Endothelial cell (in vitro differentiated cells): ENCODE measurements around the gene PRKCA. TPM values are rescaled to one million over a fixed set of nuclear protein-coding genes. Genes with fewer than 3 reads are reported as not detected.

Experiments used
- DNase-seq: peaks from one replicate; pipeline ENCODE4 v3.0.0; 2021; ENCODE audit warnings: low spot score
- H3K27ac Mint-ChIP-seq: one replicate; pipeline ENCODE4 v1.8.0; 2021; ENCODE audit warnings: mixed read lengths, inconsistent platforms; ENCODE audit not compliant: unreplicated experiment
- H3K27me3 Mint-ChIP-seq: one replicate; pipeline ENCODE4 v1.8.0; 2021; ENCODE audit warnings: mild to moderate bottlenecking, moderate library complexity, mixed read lengths, inconsistent platforms; ENCODE audit not compliant: unreplicated experiment
- H3K36me3 Mint-ChIP-seq: one replicate; pipeline ENCODE4 v1.8.0; 2021; ENCODE audit warnings: mild to moderate bottlenecking, low read depth, mixed read lengths, inconsistent platforms; ENCODE audit not compliant: unreplicated experiment
- H3K4me1 Mint-ChIP-seq: one replicate; pipeline ENCODE4 v1.8.0; 2021; ENCODE audit warnings: mild to moderate bottlenecking, mixed read lengths, inconsistent platforms; ENCODE audit not compliant: unreplicated experiment
- H3K4me3 Mint-ChIP-seq: one replicate; pipeline ENCODE4 v1.8.0; 2021; ENCODE audit warnings: mild to moderate bottlenecking, mixed read lengths, inconsistent platforms; ENCODE audit not compliant: unreplicated experiment
- H3K9me3 Mint-ChIP-seq: one replicate; pipeline ENCODE4 v1.8.0; 2021; ENCODE audit warnings: mixed read lengths, inconsistent platforms; ENCODE audit not compliant: unreplicated experiment
- total RNA-seq: library from RNA; stranded (reverse); fragmentation: NEBNext Ultra II Directional; extraction: Animal tissue kit (Norgen Biotek cat#: 25700); gene quantifications from one replicate; pipeline ENCODE4 v1.2.1, GENCODE V29; 2021; ENCODE audit not compliant: unreplicated experiment
- TF ChIP-seq, protein P1 (sequence below): fragments of 200-600 bp; sonication (generic); IDR thresholded peaks from one replicate; pipeline ENCODE4 v1.5.0; 2021; ENCODE audit warnings: antibody characterized with exemption; ENCODE audit not compliant: unreplicated experiment

The PRKCA gene
- total RNA-seq, 1 donor from 2014 or later: 2.1 TPM

DNA sequence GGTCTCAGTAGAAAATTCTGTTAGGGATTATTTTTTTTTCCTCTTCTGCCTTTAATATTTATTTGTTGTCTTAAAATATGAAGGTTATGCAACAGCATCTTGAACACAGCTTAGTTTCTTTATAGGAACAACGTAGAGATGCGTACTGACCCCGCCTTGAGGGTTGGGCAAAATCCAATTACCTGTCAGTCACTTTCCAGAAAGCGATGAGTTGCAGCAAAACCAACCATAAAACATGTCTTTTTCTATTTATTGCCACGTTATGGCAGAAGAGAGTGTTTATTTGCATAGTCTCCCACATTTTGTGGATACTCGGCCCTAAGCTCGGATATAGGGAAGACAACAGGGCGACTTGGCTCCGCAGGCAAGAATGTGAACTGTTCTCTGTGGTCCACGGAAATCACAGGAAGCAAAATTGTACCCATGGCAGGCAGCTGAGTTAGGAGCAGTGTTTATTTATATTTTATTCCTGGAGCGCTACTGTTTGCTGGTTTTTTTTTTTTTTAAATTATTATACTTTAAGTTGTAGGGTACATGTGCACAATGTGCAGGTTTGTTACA lies 488.2 kb downstream of the PRKCA start:
- no peak overlapping the region for H3K4me3 Mint-ChIP-seq
- no peak overlapping the region for H3K27ac Mint-ChIP-seq
- DNase-seq: no peak
- no peaks in the 10 kb centered on the region for H3K9me3 Mint-ChIP-seq
- H3K4me1 Mint-ChIP-seq: peaks cover 15% of the 10 kb centered on the region
- TF ChIP-seq, protein P1, sequence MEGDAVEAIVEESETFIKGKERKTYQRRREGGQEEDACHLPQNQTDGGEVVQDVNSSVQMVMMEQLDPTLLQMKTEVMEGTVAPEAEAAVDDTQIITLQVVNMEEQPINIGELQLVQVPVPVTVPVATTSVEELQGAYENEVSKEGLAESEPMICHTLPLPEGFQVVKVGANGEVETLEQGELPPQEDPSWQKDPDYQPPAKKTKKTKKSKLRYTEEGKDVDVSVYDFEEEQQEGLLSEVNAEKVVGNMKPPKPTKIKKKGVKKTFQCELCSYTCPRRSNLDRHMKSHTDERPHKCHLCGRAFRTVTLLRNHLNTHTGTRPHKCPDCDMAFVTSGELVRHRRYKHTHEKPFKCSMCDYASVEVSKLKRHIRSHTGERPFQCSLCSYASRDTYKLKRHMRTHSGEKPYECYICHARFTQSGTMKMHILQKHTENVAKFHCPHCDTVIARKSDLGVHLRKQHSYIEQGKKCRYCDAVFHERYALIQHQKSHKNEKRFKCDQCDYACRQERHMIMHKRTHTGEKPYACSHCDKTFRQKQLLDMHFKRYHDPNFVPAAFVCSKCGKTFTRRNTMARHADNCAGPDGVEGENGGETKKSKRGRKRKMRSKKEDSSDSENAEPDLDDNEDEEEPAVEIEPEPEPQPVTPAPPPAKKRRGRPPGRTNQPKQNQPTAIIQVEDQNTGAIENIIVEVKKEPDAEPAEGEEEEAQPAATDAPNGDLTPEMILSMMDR: no peak
- H3K36me3 Mint-ChIP-seq: no peaks in the 10 kb centered on the region
- no peaks in the 10 kb centered on the region for H3K27me3 Mint-ChIP-seq

DNA sequence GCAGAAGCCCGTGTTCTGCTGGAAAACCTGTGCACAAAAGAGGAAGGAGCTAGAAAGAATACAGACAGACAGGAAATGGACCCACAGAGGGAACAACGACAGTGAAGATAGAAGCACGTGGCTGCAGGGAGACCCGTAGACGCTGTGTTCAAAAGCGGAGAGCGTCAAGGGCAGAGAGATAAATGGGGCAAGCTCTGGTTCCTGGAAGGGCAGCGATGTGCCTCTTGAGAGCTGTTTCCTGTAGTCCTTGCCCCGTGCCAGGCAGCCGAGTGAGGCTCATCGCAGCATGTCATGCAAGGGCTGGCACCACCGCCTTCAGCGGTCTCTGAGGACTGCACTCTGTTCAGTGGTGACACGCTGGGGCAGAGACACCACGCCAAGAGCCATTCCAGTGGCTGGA lies 488.9 kb downstream of the PRKCA start:
- peak overlapping the region; percentile 10 for H3K27ac Mint-ChIP-seq

DNA sequence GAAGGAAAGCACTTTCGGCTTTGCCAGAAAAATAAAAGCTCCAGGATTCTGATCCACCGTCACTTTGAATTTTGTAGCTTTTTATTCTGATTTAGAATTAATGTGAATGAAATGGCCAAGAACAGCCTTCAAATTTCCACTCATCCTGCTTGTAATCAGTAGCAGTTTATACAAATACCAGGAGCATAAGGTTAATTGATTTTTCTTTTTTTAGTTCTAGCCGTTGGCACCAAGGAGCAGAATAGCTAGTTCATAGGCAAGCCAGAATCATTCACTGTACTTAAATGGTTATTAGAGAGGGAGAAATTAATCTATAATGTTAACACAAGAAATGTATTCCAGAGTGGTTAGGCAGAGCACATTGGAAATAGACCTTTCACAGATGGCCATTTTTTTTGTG lies 491.4 kb downstream of the PRKCA start:
- Mint-ChIP-seq H3K9me3 (no peaks in the 10 kb centered on the region), H3K4me3 (no peak overlapping the region), H3K27ac (no peak overlapping the region), H3K27me3 (no peaks in the 10 kb centered on the region), H3K4me1 (peaks cover 11% of the 10 kb centered on the region), H3K36me3 (no peaks in the 10 kb centered on the region)
- TF ChIP-seq, protein P1: no peak
- DNase-seq: no peak

More for the DNA sequence above, 488.9 kb downstream of the PRKCA start:
- no peaks in the 10 kb centered on the region for H3K27me3 Mint-ChIP-seq
- no peak for DNase-seq
- TF ChIP-seq, protein P1: no peak
- H3K36me3 Mint-ChIP-seq: no peaks in the 10 kb centered on the region
- H3K4me1 Mint-ChIP-seq: peaks cover 15% of the 10 kb centered on the region
- no peaks in the 10 kb centered on the region for H3K9me3 Mint-ChIP-seq
- H3K4me3 Mint-ChIP-seq: no peak overlapping the region

DNA sequence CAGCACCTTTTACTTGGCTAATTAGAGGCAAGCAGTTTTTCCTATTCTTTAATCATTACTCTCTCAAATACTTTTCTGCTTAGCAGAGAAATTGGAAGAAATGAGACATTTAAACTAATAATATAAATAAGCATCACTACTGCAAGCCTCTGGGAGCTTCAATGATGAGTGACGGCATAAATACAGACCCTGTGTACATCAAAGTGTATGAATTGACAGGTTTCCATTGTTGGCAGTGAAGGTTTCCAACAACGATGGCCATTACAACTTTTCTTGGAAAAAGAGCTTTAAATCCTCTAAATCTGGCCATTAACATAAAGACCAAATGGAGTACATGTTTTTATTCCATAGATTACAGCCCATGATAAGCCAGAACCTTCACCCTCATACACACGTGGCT lies 493.1 kb downstream of the PRKCA start:
- H3K36me3 Mint-ChIP-seq: no peaks in the 10 kb centered on the region
- DNase-seq: no peak
- no peak overlapping the region for H3K4me3 Mint-ChIP-seq
- peaks cover 10% of the 10 kb centered on the region for H3K4me1 Mint-ChIP-seq
- H3K27me3 Mint-ChIP-seq: no peaks in the 10 kb centered on the region
- H3K27ac Mint-ChIP-seq: no peak overlapping the region
- H3K9me3 Mint-ChIP-seq: no peaks in the 10 kb centered on the region
- TF ChIP-seq, protein P1: no peak

DNA sequence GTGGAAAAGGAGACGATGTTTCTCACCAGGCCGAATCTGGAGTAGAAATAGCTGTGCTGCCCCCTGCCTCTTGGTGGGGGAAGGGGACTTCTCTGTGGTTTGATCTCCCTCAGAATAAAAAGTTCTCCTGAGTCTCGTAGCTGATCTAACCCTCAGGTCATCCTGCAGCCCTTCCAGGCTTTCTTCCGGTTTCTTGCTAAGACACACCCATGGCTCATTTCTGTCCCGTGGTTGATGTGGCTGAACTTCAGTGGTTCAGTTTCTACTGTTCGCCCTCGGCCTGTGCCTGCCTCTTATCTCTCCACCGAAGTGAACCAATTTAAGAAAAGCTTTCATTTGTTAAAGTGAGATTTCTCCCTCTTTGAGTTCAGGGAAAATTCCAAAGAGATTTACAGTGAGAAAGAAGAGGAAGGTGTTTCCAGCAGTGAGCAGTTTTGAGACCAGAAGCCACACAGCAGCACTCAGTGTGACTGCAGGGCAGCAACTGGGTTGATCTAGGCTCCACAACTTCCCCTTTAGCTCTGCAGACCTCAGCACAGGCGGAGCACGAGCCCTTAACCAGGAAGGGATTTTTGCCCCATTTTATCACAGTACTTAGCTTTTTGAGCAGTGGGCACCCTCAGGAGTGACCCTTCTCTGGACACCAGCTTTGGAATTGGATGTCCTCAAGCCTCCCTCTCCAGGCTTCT lies 497.6 kb downstream of the PRKCA start:
- Mint-ChIP-seq H3K27ac (no peak overlapping the region), H3K27me3 (no peaks in the 10 kb centered on the region), H3K4me3 (no peak overlapping the region), H3K9me3 (no peaks in the 10 kb centered on the region), H3K36me3 (no peaks in the 10 kb centered on the region), H3K4me1 (peaks cover 15% of the 10 kb centered on the region)
- TF ChIP-seq, protein P1: no peak
- DNase-seq: no peak
